HG03280 (cell line): ENCODE data around the gene ADCY9.
"Not testable (repeated sequence)": the region's sequence is repeated elsewhere in the genome, so short reads cannot be mapped to it uniquely, and the experiment has no call there.

Experiments used
- ATAC-seq: cut with Tn5 transposase; IDR thresholded peaks from one replicate; pipeline ENCODE4 v1.9.1; 2021; ENCODE audit warnings: mild to moderate bottlenecking, moderate library complexity; ENCODE audit not compliant: unreplicated experiment

The ADCY9 gene

DNA sequence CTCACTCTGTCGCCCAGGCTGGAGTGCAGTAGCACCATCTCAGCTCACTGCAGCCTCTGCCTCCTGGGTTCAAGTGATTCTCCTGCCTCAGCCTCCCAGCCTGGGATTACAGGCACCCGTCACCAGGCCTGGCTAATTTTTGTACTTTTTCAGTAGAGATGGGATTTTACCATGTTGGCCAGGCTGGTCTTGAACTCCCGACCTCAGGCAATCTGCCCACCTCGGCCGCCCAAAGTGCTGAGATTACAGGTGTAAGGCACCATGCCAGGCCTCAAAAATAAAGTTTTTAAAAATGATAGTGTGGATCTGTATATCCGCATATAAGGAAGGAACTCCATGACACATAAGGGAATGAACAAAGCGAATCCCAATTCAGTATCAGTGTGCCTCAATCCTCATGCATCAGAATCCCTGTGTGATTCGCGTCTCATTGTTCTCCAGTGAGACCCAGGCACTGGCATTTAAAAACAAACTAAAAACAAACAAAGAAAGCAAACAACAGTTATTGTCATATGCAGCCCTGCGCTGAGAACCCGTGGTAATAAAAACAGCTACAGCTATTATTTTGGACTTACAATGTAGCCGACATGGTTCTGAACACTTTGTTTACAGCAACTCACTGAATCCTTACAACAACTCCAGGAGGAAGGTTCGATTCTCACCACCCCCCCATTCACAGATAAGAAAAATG lies 181.6 kb downstream of the ADCY9 start:
- no peak for ATAC-seq

DNA sequence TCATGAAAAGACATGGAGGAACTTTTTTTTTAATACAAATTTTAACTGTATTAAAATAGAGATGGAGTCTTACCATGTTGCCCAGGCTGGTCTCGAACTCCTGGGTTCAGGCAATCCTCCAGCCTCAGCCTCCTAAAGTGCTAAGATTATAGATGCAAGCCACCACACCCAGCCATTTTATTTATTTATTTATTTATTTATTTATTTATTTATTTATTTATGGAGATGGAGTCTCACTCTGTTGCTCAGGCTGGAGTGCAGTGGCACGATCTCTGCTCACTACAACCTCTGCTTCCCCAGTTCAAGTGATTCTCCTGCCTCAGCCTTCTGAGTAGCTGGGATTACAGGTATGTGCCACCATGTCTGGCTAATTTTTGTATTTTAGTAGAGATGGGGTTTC lies 189.1 kb downstream of the ADCY9 start:
- ATAC-seq, result not testable (repeated sequence)

DNA sequence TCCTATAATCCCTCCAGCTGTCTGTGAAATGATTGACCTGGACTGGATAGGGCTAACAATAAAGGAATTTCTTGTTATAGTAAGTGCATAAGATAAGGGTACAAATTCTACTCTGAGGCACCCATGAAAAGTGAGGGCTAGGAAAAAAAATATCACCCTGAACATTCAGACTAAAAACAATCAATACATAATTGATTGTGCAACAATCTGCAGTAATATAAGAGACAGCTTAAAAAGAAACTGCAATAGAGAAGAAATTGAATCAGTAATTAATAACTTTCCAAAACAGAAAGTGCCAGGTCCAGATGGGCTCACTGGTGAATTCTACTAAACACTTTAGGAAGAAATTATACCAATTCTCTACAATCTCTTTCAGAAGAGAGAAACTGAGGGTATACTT lies 191.5 kb downstream of the ADCY9 start:
- no peak for ATAC-seq

DNA sequence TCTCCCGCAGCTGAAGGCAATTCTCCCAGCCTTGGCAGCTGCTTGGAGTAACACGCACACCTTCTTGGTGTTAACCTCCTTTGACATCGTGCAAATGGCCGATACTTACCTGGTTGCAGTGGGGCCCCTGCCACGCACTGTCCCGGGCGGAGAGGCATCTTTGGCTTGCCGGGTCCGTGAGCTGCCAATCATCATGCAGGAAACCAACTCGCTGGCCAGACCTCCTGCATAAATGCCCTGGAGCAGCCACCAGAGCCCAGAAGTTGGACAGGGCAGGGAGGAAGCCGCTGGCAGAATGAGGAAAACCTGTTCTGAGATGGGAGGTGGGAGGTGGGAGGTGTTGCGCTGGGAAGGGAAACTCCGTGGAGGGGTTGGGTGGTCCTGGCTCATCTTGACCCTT lies 194.0 kb downstream of the ADCY9 start:
- ATAC-seq, result no peak

DNA sequence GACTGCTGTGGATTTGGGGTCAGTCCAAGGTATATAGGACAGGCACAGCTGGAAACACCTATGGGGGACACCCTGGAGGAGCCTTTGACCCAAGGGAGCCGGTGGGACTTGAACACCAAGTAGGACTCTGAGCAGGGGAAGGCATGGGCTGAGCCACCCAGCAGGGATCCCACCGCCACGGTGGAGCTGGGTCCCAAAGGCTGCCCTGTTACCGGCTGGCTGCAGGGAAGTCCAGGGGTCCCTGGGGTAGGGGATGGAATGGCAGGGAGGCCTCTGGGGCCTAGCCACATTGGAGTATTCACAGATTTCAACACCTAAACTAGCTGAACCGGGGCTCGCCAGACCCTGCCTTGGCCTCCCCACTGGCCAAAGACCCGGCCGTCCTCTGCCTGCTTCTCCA lies 196.0 kb downstream of the ADCY9 start:
- no peak for ATAC-seq

DNA sequence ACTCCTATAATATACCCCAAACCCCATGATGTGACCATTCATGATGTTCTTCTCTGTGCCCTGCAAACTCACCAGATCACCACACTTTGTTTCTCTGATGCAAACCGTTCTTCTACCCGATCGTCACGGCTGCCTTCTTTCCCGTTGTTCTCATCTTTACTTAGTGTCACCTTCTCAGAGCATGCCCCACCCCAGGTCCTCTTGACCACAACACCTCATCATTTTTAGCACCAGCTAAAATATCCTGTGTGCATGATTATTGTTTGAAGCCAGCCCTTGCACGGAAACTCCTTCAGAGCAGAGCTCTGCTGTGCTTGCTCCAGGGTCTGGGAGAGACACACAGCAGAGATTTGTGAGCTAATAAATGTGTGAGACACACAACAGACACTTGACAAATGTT lies 196.8 kb downstream of the ADCY9 start:
- no peak for ATAC-seq

DNA sequence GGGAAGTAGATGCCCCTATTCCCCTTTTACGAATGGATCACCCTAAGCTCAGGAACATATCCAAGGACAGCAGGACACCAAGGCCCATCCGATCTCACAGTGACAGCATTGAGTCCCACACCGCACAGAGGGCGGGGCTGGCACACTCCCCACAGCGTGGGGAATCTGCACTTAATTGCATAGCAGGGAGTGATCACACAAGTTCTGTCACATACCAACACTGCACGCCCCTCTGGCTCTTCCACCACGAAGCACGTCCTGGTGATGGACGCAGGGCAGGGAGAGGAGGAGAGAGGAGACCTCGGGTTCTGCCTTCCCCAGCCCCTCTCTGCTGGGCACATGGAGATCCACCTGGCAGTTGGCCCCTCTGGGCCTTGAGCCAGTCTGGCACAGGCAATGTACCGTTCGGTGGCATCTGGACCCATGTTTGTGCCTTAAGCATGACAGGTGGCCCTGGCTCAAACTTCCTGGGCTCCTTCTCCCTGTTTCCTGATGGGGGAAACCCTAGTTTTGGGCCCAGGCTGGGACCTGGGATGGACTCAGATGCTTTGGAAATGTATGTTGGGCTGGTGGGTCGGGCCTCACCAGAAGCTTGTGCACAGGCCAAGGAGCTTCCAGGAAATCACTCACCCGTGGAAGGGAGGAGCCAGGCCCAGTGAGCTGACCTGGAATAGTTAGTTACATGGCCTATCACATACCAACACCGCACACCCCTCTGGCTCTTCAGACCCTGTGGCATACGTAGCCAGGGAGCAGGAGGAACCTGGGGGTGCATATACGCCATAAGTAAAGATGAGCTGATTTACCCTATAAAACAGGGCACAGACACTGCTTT lies 200.6 kb downstream of the ADCY9 start:
- no peak for ATAC-seq

DNA sequence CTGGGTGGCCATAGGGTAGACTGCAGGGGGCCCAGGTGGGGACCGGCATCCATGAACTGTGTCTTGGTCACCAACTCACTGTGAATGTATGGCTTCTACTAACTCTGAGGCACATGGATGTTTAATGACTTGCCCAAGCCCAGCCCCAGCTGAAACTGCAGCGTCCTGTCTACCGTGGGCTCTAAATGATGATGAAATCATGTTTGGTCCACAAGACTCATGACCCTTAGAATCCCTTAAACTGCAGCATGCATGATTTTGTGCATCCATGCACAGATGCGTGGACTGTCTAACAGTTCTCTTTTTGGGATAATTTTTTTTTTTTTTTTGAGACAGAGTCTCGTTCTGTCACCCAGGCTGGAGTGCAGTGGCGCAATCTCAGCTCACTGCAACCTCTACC lies 203.3 kb downstream of the ADCY9 start:
- ATAC-seq, result no peak
